Measurements from ENCODE around the gene ZFYVE28.

GRCh38 chr4:2451036-2451520 is 32.6 kb upstream of the ZFYVE28 start:
- TF ChIP-seq POLR2A (IDR thresholded peaks at IDR 0.05) (no peak), CTCF (IDR thresholded peaks at IDR 0.05) (no peak), EP300 (IDR thresholded peaks at IDR 0.05; ENCODE audit: low read depth) (no peak), POLR2AphosphoS5 (IDR thresholded peaks at IDR 0.05) (no peak)
